ENCODE results near the gene SNTG2. TPM values are rescaled to one million over a fixed set of nuclear protein-coding genes. Genes with fewer than 3 reads are reported as not detected.

Gene SNTG2
- total RNA-seq, 1 donor from 2014 or later = 7.7 TPM

- peaks cover 32% of the 10 kb centered on the region for H3K4me1 Mint-ChIP-seq (ENCODE audit: low read depth, unreplicated experiment)
- DNase-seq = no peak
- H3K27me3 Mint-ChIP-seq (ENCODE audit: unreplicated experiment) = peaks cover 2% of the 10 kb centered on the region
- no peaks in the 10 kb centered on the region for H3K36me3 Mint-ChIP-seq (ENCODE audit: unreplicated experiment)
- no peak overlapping the region for H3K4me3 Mint-ChIP-seq (ENCODE audit: unreplicated experiment)
- H3K27ac Mint-ChIP-seq (ENCODE audit: unreplicated experiment) = no peak overlapping the region
- H3K9me3 Mint-ChIP-seq (ENCODE audit: unreplicated experiment) = peaks cover 5% of the 10 kb centered on the region
- TF ChIP-seq, protein P1, sequence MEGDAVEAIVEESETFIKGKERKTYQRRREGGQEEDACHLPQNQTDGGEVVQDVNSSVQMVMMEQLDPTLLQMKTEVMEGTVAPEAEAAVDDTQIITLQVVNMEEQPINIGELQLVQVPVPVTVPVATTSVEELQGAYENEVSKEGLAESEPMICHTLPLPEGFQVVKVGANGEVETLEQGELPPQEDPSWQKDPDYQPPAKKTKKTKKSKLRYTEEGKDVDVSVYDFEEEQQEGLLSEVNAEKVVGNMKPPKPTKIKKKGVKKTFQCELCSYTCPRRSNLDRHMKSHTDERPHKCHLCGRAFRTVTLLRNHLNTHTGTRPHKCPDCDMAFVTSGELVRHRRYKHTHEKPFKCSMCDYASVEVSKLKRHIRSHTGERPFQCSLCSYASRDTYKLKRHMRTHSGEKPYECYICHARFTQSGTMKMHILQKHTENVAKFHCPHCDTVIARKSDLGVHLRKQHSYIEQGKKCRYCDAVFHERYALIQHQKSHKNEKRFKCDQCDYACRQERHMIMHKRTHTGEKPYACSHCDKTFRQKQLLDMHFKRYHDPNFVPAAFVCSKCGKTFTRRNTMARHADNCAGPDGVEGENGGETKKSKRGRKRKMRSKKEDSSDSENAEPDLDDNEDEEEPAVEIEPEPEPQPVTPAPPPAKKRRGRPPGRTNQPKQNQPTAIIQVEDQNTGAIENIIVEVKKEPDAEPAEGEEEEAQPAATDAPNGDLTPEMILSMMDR (IDR thresholded peaks at IDR 0.05; ENCODE audit: partially characterized antibody, unreplicated experiment) = no peak
Observed at GRCh38 chr2:1054399-1054798, 103.8 kb downstream of the SNTG2 start.

GRCh38 chr2:1055014-1055595 is 104.5 kb downstream of the SNTG2 start:
- H3K27me3 Mint-ChIP-seq (ENCODE audit: unreplicated experiment) = peaks cover 2% of the 10 kb centered on the region
- no peaks in the 10 kb centered on the region for H3K36me3 Mint-ChIP-seq (ENCODE audit: unreplicated experiment)
- H3K9me3 Mint-ChIP-seq (ENCODE audit: unreplicated experiment) = peaks cover 5% of the 10 kb centered on the region
- no peak overlapping the region for H3K4me3 Mint-ChIP-seq (ENCODE audit: unreplicated experiment)
- peaks cover 35% of the 10 kb centered on the region for H3K4me1 Mint-ChIP-seq (ENCODE audit: low read depth, unreplicated experiment)
- TF ChIP-seq, protein P1 (IDR thresholded peaks at IDR 0.05; ENCODE audit: partially characterized antibody, unreplicated experiment) = no peak
- peak; percentile 35 for DNase-seq
- H3K27ac Mint-ChIP-seq (ENCODE audit: unreplicated experiment) = no peak overlapping the region

DNA sequence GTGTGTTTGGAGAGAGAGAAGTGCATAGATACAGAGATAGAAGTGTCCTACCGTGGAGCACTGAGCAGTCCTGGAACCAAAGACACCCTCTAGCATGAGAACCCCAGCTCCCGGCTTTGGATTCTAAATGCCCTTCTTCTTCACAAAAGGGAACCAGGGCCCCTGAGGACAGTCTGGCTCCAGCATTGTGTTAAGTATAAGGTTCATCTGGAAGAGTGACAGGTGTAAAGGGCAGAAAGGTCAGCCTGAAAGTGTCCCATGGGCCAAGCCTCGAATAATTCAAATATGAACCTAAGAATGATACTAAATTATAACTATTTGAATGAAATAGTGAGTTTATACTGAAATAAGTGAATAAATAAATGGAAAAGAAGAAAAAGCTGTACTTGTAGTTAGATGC is 109.7 kb downstream of the SNTG2 start:
- peaks cover 45% of the 10 kb centered on the region for H3K4me1 Mint-ChIP-seq (ENCODE audit: low read depth, unreplicated experiment)
- peaks cover 2% of the 10 kb centered on the region for H3K27me3 Mint-ChIP-seq (ENCODE audit: unreplicated experiment)
- TF ChIP-seq, protein P1 (IDR thresholded peaks at IDR 0.05; ENCODE audit: partially characterized antibody, unreplicated experiment) = no peak
- no peak overlapping the region for H3K27ac Mint-ChIP-seq (ENCODE audit: unreplicated experiment)
- H3K4me3 Mint-ChIP-seq (ENCODE audit: unreplicated experiment) = no peak overlapping the region
- H3K9me3 Mint-ChIP-seq (ENCODE audit: unreplicated experiment) = peaks cover 4% of the 10 kb centered on the region
- no peaks in the 10 kb centered on the region for H3K36me3 Mint-ChIP-seq (ENCODE audit: unreplicated experiment)
- no peak for DNase-seq

- no peak for DNase-seq
- Mint-ChIP-seq H3K36me3 (ENCODE audit: unreplicated experiment) (no peaks in the 10 kb centered on the region), H3K4me1 (ENCODE audit: low read depth, unreplicated experiment) (peaks cover 41% of the 10 kb centered on the region), H3K27me3 (ENCODE audit: unreplicated experiment) (no peaks in the 10 kb centered on the region), H3K4me3 (ENCODE audit: unreplicated experiment) (no peak overlapping the region), H3K27ac (ENCODE audit: unreplicated experiment) (no peak overlapping the region), H3K9me3 (ENCODE audit: unreplicated experiment) (peaks cover 1% of the 10 kb centered on the region)
- TF ChIP-seq, protein P1 (IDR thresholded peaks at IDR 0.05; ENCODE audit: partially characterized antibody, unreplicated experiment) = no peak
Observed at GRCh38 chr2:1060987-1061386, 110.3 kb downstream of the SNTG2 start.

GRCh38 chr2:1068241-1068640 is 117.6 kb downstream of the SNTG2 start:
- Mint-ChIP-seq H3K36me3 (ENCODE audit: unreplicated experiment) (peaks cover 4% of the 10 kb centered on the region), H3K27me3 (ENCODE audit: unreplicated experiment) (no peaks in the 10 kb centered on the region), H3K27ac (ENCODE audit: unreplicated experiment) (no peak overlapping the region), H3K4me3 (ENCODE audit: unreplicated experiment) (no peak overlapping the region), H3K9me3 (ENCODE audit: unreplicated experiment) (no peaks in the 10 kb centered on the region), H3K4me1 (ENCODE audit: low read depth, unreplicated experiment) (peaks cover 17% of the 10 kb centered on the region)
- TF ChIP-seq, protein P1 (IDR thresholded peaks at IDR 0.05; ENCODE audit: partially characterized antibody, unreplicated experiment) = no peak
- no peak for DNase-seq

Data from glutamatergic neuron (in vitro differentiated cells).